MM.1S (cell line): ENCODE results near the gene H6PD.
"Not testable (repeated sequence)": the region's sequence is repeated elsewhere in the genome, so short reads cannot be mapped to it uniquely, and the experiment has no call there.

Source experiments
- DNase-seq: peaks from one replicate; pipeline ENCODE4 v3.0.0-alpha.2; 2015
- H2AFZ ChIP-seq: fragments of 300-600 bp; sonication (generic); 2 replicates; pipeline ENCODE4 v1.6.0; 2016; ENCODE audit warnings: antibody characterized with exemption, low read length
- H3F3A ChIP-seq: fragments of 300-600 bp; sonication (generic); 2 replicates; pipeline ENCODE4 v1.6.1; 2016; ENCODE audit warnings: mild to moderate bottlenecking, antibody characterized with exemption, low read length, moderate library complexity, mixed read lengths; ENCODE audit not compliant: insufficient read depth
- H3K27ac ChIP-seq: fragments of 300-600 bp; sonication (generic); 2 replicates; pipeline ENCODE4 v1.5.1; 2016; ENCODE audit warnings: mild to moderate bottlenecking, low read length
- H3K27me3 ChIP-seq: fragments of 300-600 bp; sonication (generic); replicated peaks from 2 replicates; pipeline ENCODE4 v1.6.0; 2016; ENCODE audit warnings: low read length; ENCODE audit not compliant: insufficient read depth
- H3K36me3 ChIP-seq: fragments of 300-600 bp; sonication (generic); replicated peaks from 2 replicates; pipeline ENCODE4 v1.6.1; 2016; ENCODE audit warnings: mild to moderate bottlenecking, low read length, mixed read lengths; ENCODE audit not compliant: insufficient read depth
- H3K4me1 ChIP-seq: fragments of 300-600 bp; sonication (generic); 2 replicates; pipeline ENCODE4 v1.6.1; 2016; ENCODE audit warnings: low read length, mixed read lengths
- H3K4me2 ChIP-seq: fragments of 300-600 bp; sonication (generic); 2 replicates; pipeline ENCODE4 v1.6.0; 2016; ENCODE audit warnings: low read depth, low read length
- H3K4me3 ChIP-seq: fragments of 300-600 bp; sonication (generic); 2 replicates; pipeline ENCODE4 v1.5.1; 2016; ENCODE audit warnings: low read length, mixed read lengths
- H3K79me2 ChIP-seq: fragments of 300-600 bp; sonication (generic); 2 replicates; pipeline ENCODE4 v1.6.1; 2016; ENCODE audit warnings: mixed run types, low read length, mixed read lengths
- H3K9ac ChIP-seq: fragments of 300-600 bp; sonication (generic); 2 replicates; pipeline ENCODE4 v1.6.1; 2016; ENCODE audit warnings: low read length, mixed read lengths
- H3K9me2 ChIP-seq: fragments of 300-600 bp; sonication (generic); replicated peaks from 2 replicates; pipeline ENCODE4 v1.6.1; 2016; ENCODE audit warnings: mild to moderate bottlenecking, low read length, mixed read lengths; ENCODE audit not compliant: insufficient read depth
- H3K9me3 ChIP-seq: fragments of 300-600 bp; sonication (generic); replicated peaks from 2 replicates; pipeline ENCODE4 v1.6.1; 2016; ENCODE audit warnings: mild to moderate bottlenecking, low read length, mixed read lengths; ENCODE audit not compliant: insufficient read depth
- H4K20me1 ChIP-seq: fragments of 300-600 bp; sonication (generic); 2 replicates; pipeline ENCODE4 v1.6.1; 2016; ENCODE audit warnings: mild to moderate bottlenecking, low read length, moderate library complexity, mixed read lengths; ENCODE audit not compliant: insufficient read depth
- CTCF ChIP-seq: fragments of 300-600 bp; sonication (generic); IDR thresholded peaks from 2 replicates; pipeline ENCODE4 v1.5.1; 2016; ENCODE audit warnings: antibody characterized with exemption, low read length, mixed read lengths
- EZH2 ChIP-seq: fragments of 300-600 bp; sonication (generic); optimal IDR thresholded peaks from 2 replicates; pipeline ENCODE3; 2017; ENCODE audit warnings: low read depth, mild to moderate bottlenecking, antibody characterized with exemption, low read length, mixed read lengths
- EZH2phosphoT487 ChIP-seq: fragments of 300-600 bp; sonication (generic); IDR thresholded peaks from 2 replicates; pipeline ENCODE4 v1.6.1; 2018; ENCODE audit warnings: antibody characterized with exemption, low read length

H6PD gene

DNA sequence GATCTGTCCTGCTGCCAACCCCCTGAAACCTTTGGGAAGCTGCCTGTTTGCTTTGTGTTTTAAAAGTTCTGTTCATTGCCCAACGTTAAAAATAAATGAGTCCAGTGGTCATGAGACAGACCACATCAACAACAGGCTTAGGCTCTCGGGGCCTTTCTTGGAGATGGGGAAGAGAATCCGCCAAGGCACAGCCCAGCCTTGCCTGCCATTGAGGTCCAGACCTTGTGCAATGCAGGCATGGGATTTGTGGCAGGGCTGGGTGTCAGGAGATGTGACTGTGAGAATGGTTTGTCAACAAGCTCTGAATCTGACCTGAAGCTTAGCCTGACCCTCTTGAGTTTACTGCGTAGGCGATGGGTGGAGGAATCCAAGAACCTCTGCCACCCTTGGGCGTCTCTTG is 62.3 kb downstream of the H6PD start:
- Histone ChIP-seq H3K27me3 (0 out of 2 replicates have a peak, but pooled peaks cover 3% of the 10 kb centered on the region), H3K9me3 (no peaks in the 10 kb centered on the region), H4K20me1 (no peaks in the 10 kb centered on the region), H3K27ac (no peak overlapping the region), H3K79me2 (peaks cover 20% of the 10 kb centered on the region), H3K36me3 (no peaks in the 10 kb centered on the region), H3K4me1 (peaks cover 16% of the 10 kb centered on the region), H3F3A (no peaks in the 10 kb centered on the region), H3K4me2 (no peak overlapping the region), H2AFZ (no peak overlapping the region), H3K9me2 (no peaks in the 10 kb centered on the region), H3K9ac (no peak overlapping the region), H3K4me3 (no peak overlapping the region)
- TF ChIP-seq CTCF (no peak), EZH2 (no peak), EZH2phosphoT487 (no peak)
- DNase-seq: no peak

DNA sequence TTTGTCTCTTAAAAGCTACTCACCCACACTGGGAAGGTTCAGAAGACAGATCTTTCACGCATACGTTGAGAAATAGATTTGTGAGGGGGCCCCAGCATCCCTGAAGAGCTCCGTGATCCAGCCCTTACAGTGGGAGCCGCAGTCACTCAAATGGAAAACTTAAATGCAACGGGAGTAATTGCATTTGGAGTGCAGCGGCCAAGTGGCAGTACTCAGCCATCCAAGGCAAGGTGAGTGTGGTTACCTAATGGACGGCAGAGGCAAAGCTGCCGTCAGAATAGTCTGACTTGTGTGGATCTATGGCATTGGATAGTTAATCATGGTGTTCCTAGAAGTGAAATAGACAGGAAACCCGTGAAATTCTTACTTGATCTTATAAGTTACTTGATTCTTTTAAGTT is 63.3 kb downstream of the H6PD start:
- Histone ChIP-seq H3K4me2 (no peak overlapping the region), H3F3A (no peaks in the 10 kb centered on the region), H3K9ac (no peak overlapping the region), H3K36me3 (no peaks in the 10 kb centered on the region), H3K4me1 (peaks cover 16% of the 10 kb centered on the region), H3K9me3 (no peaks in the 10 kb centered on the region), H3K27me3 (0 out of 2 replicates have a peak, but pooled peaks cover 3% of the 10 kb centered on the region), H3K9me2 (no peaks in the 10 kb centered on the region), H4K20me1 (no peaks in the 10 kb centered on the region), H3K27ac (no peak overlapping the region), H3K4me3 (no peak overlapping the region), H3K79me2 (peaks cover 21% of the 10 kb centered on the region), H2AFZ (no peak overlapping the region)
- TF ChIP-seq CTCF (no peak), EZH2 (no peak), EZH2phosphoT487 (no peak)
- DNase-seq: no peak

DNA sequence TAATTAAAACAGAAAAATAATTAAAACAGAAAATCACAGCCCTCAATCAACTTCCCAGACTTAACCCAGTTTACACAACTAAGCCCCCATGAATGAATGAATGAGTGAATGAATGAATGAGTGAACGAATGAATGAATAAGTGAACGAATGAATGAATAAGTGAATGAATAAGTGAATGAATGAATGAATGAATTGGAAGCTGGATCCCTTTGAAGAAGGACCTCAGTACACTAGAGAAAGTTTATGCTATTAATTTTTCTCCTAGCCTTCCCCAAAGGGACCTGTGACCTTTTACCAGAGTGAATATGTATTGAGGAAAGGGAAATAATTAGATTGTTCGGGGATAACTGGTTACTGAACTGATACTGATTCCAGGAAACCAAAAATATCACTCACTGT is 63.7 kb downstream of the H6PD start:
- Histone ChIP-seq H3K36me3 (no peaks in the 10 kb centered on the region), H3K27ac (no peak overlapping the region), H3K27me3 (0 out of 2 replicates have a peak, but pooled peaks cover 3% of the 10 kb centered on the region), H3K9me3 (no peaks in the 10 kb centered on the region), H3K79me2 (peaks cover 21% of the 10 kb centered on the region), H3K4me2 (no peak overlapping the region), H3K9me2 (no peaks in the 10 kb centered on the region), H4K20me1 (no peaks in the 10 kb centered on the region), H2AFZ (no peak overlapping the region), H3K9ac (no peak overlapping the region), H3F3A (no peaks in the 10 kb centered on the region), H3K4me3 (no peak overlapping the region), H3K4me1 (peaks cover 16% of the 10 kb centered on the region)
- TF ChIP-seq EZH2 (no peak), CTCF (no peak), EZH2phosphoT487 (no peak)
- no peak for DNase-seq

GRCh38 chr1:9299571-9300541 is 65.3 kb downstream of the H6PD start:
- not testable (repeated sequence) for H3K27me3 ChIP-seq, H3K9me2 ChIP-seq, H3K9me3 ChIP-seq, H3K36me3 ChIP-seq, H2AFZ ChIP-seq, H4K20me1 ChIP-seq, H3K9ac ChIP-seq, H3K4me2 ChIP-seq, H3K4me1 ChIP-seq, H3K4me3 ChIP-seq, H3K27ac ChIP-seq, DNase-seq, H3F3A ChIP-seq
- peaks cover 18% of the 10 kb centered on the region for H3K79me2 ChIP-seq
